ENCODE measurements around the gene MAK.
"Not testable (repeated sequence)": the region's sequence is repeated elsewhere in the genome, so short reads cannot be mapped to it uniquely, and the experiment has no call there.

DNA sequence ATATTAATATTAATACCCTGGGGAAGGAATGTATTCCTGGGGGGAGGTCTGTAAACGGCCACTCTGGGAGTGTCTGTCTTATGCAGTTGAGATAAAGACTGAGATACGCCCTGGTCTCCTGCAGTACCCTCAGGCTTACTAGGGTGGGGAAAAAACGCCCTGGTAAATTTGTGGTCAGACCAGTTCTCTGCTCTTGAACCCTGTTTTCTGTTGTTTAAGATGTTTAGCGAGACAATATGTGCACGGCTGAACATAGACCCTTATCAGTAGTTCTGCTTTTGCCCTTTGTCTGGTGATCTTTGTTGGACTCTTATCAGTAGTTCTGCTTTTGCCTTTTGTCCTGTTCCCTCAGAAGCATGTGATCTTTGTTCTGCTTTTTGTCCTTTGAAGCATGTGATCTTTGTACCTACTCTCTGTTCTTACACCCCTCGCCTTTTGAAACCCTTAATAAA lies 15.5 kb upstream of the MAK start:
- TF ChIP-seq CTCF (conservative IDR thresholded peaks at IDR 0.05 in 1 of 2, IDR thresholded peaks at IDR 0.05 in 1 of 2; ENCODE audit: extremely low read depth in 1 of 2, insufficient read depth in 1 of 2, low read depth in 1 of 2, low read length in 2 of 2); EZH2 (IDR thresholded peaks at IDR 0.05; ENCODE audit: borderline replicate concordance, low read length): not testable (repeated sequence)

Measured in mammary epithelial cell (primary cell).